GM13977 (cell line): ENCODE measurements around the gene OR51B2.
A peak's percentile ranks its signal among the peaks of the same experiment; 100 is the strongest.
"Not testable (repeated sequence)": the region's sequence is repeated elsewhere in the genome, so short reads cannot be mapped to it uniquely, and the experiment has no call there.

Source experiments
- DNase-seq: peaks from one replicate; pipeline ENCODE4 v3.0.0; 2012; ENCODE audit warnings: low spot score
- CTCF ChIP-seq: IDR thresholded peaks from 2 replicates; pipeline ENCODE4 v1.5.1; 2012; ENCODE audit warnings: mild to moderate bottlenecking, control low read depth; ENCODE audit not compliant: insufficient read depth; ENCODE audit errors: extremely low read depth, missing control alignments
- in situ Hi-C: fragments of 300-500 bp; cut with MboI; formaldehyde crosslinking; loops from one replicate; pipeline ENCODE4 v1.12.0; 2022; ENCODE audit warnings: low sequenced_read_pairs, low pct_unique_long_range_greater_than_20kb, mixed read lengths, inconsistent platforms; ENCODE audit not compliant: unreplicated experiment

OR51B2 gene

GRCh38 chr11:5298451-5298850 lies 25.6 kb downstream of the OR51B2 start:
- in situ Hi-C loops = no loop called here
- TF ChIP-seq CTCF = no peak
- no peak for DNase-seq

DNA sequence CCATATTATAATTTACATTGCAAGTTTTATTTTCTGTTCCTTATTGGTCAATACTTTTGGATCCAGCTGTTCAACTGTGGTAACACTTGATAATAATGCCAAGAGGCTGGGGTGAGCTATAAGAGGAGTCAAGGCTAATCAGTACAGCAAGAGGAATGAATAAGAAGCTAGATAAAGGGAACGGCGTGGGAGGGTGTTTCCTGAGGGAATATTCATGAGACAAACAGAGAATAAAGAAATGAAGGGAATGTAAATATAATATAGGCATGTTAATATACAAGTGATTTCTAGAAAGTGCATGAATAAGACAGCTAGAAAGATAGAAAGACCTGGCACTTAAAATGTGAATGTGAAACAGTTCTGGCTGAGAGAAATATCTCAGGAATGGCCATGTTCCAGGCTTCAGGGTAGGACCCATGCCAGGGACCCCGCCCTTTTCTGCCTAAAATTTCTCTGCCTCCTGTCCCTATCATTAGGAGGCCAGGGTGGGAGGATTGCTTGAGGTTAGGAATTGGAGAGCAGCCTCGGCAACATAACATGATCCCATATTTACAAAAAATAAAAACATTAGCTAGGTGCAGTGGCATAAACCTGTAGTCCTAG lies 26.3 kb downstream of the OR51B2 start:
- TF ChIP-seq CTCF = no peak
- in situ Hi-C loops = no loop called here

GRCh38 chr11:5294342-5294995 lies 29.6 kb downstream of the OR51B2 start:
- in situ Hi-C loops, DNase-seq: not testable (repeated sequence)

More for the DNA sequence above, 26.3 kb downstream of the OR51B2 start:
- no peak for DNase-seq

DNA sequence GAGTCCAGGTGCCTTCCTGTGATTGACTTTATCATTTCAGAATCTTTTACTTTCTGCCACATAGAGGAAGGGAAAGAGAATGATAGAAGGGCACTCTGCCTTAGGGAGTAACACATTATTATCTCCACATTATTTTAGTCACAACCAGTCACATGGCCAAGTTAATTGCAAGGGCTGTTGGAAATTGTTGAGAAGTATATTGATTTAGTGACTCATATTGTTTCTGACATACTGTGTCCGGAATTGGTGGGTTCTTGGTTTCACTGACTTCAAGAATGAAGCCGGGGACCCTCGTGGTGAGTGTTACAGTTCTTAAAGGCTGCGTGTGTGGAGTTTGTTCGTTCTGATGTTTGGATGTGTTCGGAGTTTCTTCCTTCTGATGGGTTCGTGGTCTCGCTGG lies 31.1 kb downstream of the OR51B2 start:
- no peak for TF ChIP-seq CTCF
- in situ Hi-C loops = no loop called here
- DNase-seq = no peak

DNA sequence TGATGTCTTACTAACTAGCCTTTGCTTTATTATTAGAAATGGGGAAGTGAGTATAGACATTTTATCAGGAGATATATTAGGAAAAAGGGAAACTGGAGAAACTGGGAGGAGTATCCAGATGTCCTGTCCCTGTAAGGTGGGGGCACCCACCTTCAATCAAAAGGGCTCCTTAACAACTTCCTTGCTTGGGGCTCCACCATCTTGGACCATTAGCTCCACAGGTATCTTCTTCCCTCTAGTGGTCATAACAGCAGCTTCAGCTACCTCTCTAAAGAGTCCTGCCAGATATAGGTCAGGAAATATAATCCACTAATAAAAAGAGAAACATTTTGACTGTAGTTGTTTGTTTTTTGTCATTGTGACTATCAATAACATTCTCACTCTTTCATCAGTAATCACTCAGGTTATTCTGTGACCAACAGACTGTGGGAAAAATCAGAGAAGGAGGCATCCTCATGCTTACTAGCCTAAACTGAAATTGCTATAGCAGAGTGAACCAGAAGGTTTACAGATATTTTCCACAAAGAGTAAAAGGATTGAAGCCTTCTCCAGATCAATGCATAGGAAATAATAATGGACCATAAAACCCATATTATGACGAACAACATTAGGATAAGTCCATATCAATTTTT lies 32.8 kb downstream of the OR51B2 start:
- DNase-seq = peak; percentile 59
- in situ Hi-C loops = no loop called here
- TF ChIP-seq CTCF = peak; percentile 67

GRCh38 chr11:5290106-5290505 lies 34.0 kb downstream of the OR51B2 start:
- DNase-seq = no peak
- in situ Hi-C loops = no loop called here
- TF ChIP-seq CTCF = no peak

GRCh38 chr11:5289696-5290095 lies 34.4 kb downstream of the OR51B2 start:
- in situ Hi-C loops = no loop called here
- no peak for TF ChIP-seq CTCF
- DNase-seq = no peak
